Osteoblast (primary cell): ENCODE data around the gene TRIM72. TPM values are rescaled to one million over a fixed set of nuclear protein-coding genes. Genes with fewer than 3 reads are reported as not detected.

Source experiments
- DNase-seq: peaks from one replicate; pipeline ENCODE4 v3.0.0; 2011; ENCODE audit warnings: low spot score, mixed read lengths; ENCODE audit not compliant: insufficient read length; ENCODE audit errors: missing footprints
- H2AFZ ChIP-seq: 2 replicates; pipeline ENCODE4 v1.6.0; 2011; ENCODE audit warnings: mild to moderate bottlenecking, low read length
- H3K27ac ChIP-seq: 2 replicates; pipeline ENCODE4 v1.5.1; 2011; ENCODE audit warnings: mild to moderate bottlenecking, low read depth, low read length, moderate library complexity
- H3K27me3 ChIP-seq: 2 replicates; pipeline ENCODE4 v1.6.0; 2012; ENCODE audit warnings: mild to moderate bottlenecking, control low read depth, inconsistent platforms, low read length, moderate library complexity; ENCODE audit not compliant: insufficient read depth
- H3K36me3 ChIP-seq: 2 replicates; pipeline ENCODE4 v1.5.1; 2011; ENCODE audit warnings: mild to moderate bottlenecking, low read length, control low read depth, moderate library complexity; ENCODE audit not compliant: insufficient read depth
- H3K4me1 ChIP-seq: 2 replicates; pipeline ENCODE4 v1.5.1; 2011; ENCODE audit warnings: mild to moderate bottlenecking, low read length, control low read depth, moderate library complexity; ENCODE audit not compliant: insufficient read depth
- H3K4me2 ChIP-seq: 2 replicates; pipeline ENCODE4 v1.6.0; 2011; ENCODE audit warnings: mild to moderate bottlenecking, low read length; ENCODE audit not compliant: insufficient read depth
- H3K4me3 ChIP-seq: fragments of 200-600 bp; sonication (generic); 3 replicates; pipeline ENCODE4 v1.5.1; 2012; ENCODE audit warnings: mild to moderate bottlenecking, low read length, inconsistent platforms; ENCODE audit not compliant: insufficient read depth
- H3K79me2 ChIP-seq: 2 replicates; pipeline ENCODE4 v1.6.0; 2012; ENCODE audit warnings: mild to moderate bottlenecking, low read length, control low read depth, inconsistent platforms; ENCODE audit not compliant: insufficient read depth
- H3K9me3 ChIP-seq: 2 replicates; pipeline ENCODE4 v1.5.1; 2011; ENCODE audit warnings: low read depth, low read length, control low read depth
- H4K20me1 ChIP-seq: 2 replicates; pipeline ENCODE4 v1.6.0; 2012; ENCODE audit warnings: mild to moderate bottlenecking, low read length, control low read depth; ENCODE audit not compliant: insufficient read depth
- CTCF ChIP-seq: IDR thresholded peaks from 2 replicates; pipeline ENCODE4 v1.5.1; 2011; ENCODE audit warnings: mild to moderate bottlenecking, low read depth, low read length, moderate library complexity; ENCODE audit errors: extremely low read depth
- total RNA-seq: library from RNA; depleted of rRNA; stranded (reverse); fragments of >200 nt; gene quantifications from 2 replicates; pipeline ENCODE4 v1.2.3, GENCODE V29; 2012

The TRIM72 gene
- total RNA-seq, 1 donor: not detected

GRCh38 chr16:31186176-31186575, 27.7 kb upstream of the TRIM72 start:
- no peak for DNase-seq
- no peak overlapping the region for H2AFZ ChIP-seq
- peaks cover 92% of the 10 kb centered on the region for H3K36me3 ChIP-seq
- H3K4me1 ChIP-seq: peaks cover 34% of the 10 kb centered on the region
- no peaks in the 10 kb centered on the region for H3K27me3 ChIP-seq
- H3K4me3 ChIP-seq: no peak overlapping the region
- H3K79me2 ChIP-seq: peaks cover 98% of the 10 kb centered on the region
- TF ChIP-seq CTCF: no peak
- peak overlapping the region; percentile 9 for H3K27ac ChIP-seq
- no peaks in the 10 kb centered on the region for H3K9me3 ChIP-seq
- peaks cover 81% of the 10 kb centered on the region for H4K20me1 ChIP-seq
- H3K4me2 ChIP-seq: no peak overlapping the region

GRCh38 chr16:31186930-31187807, 26.8 kb upstream of the TRIM72 start:
- H2AFZ ChIP-seq: no peak overlapping the region
- no peak overlapping the region for H3K27ac ChIP-seq
- H3K9me3 ChIP-seq: no peaks in the 10 kb centered on the region
- peaks cover 79% of the 10 kb centered on the region for H4K20me1 ChIP-seq
- no peaks in the 10 kb centered on the region for H3K27me3 ChIP-seq
- H3K79me2 ChIP-seq: peaks cover 96% of the 10 kb centered on the region
- H3K4me1 ChIP-seq: peaks cover 24% of the 10 kb centered on the region
- H3K36me3 ChIP-seq: peaks cover 100% of the 10 kb centered on the region
- H3K4me3 ChIP-seq: no peak overlapping the region
- H3K4me2 ChIP-seq: no peak overlapping the region
- DNase-seq: no peak
- TF ChIP-seq CTCF: no peak

- H3K27me3 ChIP-seq: no peaks in the 10 kb centered on the region
- no peaks in the 10 kb centered on the region for H3K9me3 ChIP-seq
- H4K20me1 ChIP-seq: peaks cover 73% of the 10 kb centered on the region
- H3K4me2 ChIP-seq: no peak overlapping the region
- TF ChIP-seq CTCF: no peak
- DNase-seq: peak; percentile 64
- H3K36me3 ChIP-seq: peaks cover 99% of the 10 kb centered on the region
- H3K4me1 ChIP-seq: peaks cover 18% of the 10 kb centered on the region
- H3K27ac ChIP-seq: no peak overlapping the region
- no peak overlapping the region for H3K4me3 ChIP-seq
- H3K79me2 ChIP-seq: peaks cover 90% of the 10 kb centered on the region
- H2AFZ ChIP-seq: no peak overlapping the region
These were observed 26.1 kb upstream of the TRIM72 start for GRCh38 chr16:31187808-31188189.
